Measurements from ENCODE around the gene ZBTB39.

GRCh38 chr12:56994231-56994746 is 12.1 kb downstream of the ZBTB39 start:
- TF ChIP-seq CTCF (IDR thresholded peaks at IDR 0.05; ENCODE audit: insufficient read depth, low read length, poor library complexity, severe bottlenecking) (no peak), EZH2phosphoT487 (conservative IDR thresholded peaks at IDR 0.05; ENCODE audit: low read length) (no peak)
